Vagina (tissue), 2 donors: ENCODE results near the gene DHFR. TPM values are rescaled to one million over a fixed set of nuclear protein-coding genes. Genes with fewer than 3 reads are reported as not detected.
"Not testable (repeated sequence)": the region's sequence is repeated elsewhere in the genome, so short reads cannot be mapped to it uniquely, and the experiment has no call there.

Experiments
- DNase-seq, 2 donors: peaks; one replicate each; pipeline ENCODE4 v3.0.0-alpha.2; 2017; ENCODE audit errors: extremely low spot score in 2 of 2
- H3K27ac ChIP-seq: fragments of 200-600 bp; sonication (generic); one replicate; pipeline ENCODE4 v1.5.1; 2019
- H3K27me3 ChIP-seq: fragments of 200-600 bp; sonication (generic); one replicate; pipeline ENCODE4 v1.5.1; 2019
- H3K36me3 ChIP-seq, 2 donors: fragments of 200-600 bp; sonication (generic); one replicate each; pipeline ENCODE4 v1.5.1; 2017 to 2019
- H3K4me1 ChIP-seq: fragments of 200-600 bp; sonication (generic); one replicate; pipeline ENCODE4 v1.5.1; 2019
- H3K4me3 ChIP-seq, 2 donors: fragments of 200-600 bp; sonication (generic); 1 replicate in 1 of 2; 2 replicates in 1 of 2; pipeline ENCODE4 v1.5.1; 2016 to 2019
- H3K9me3 ChIP-seq: fragments of 200-600 bp; sonication (generic); one replicate; pipeline ENCODE4 v1.5.1; 2019
- CTCF ChIP-seq, 3 experiments: fragments of 450-650 bp in 2 of 3; fragments of 200-600 bp in 1 of 3; sonication (generic) in 1 of 3; IDR thresholded peaks; one replicate each; pipeline ENCODE4 v1.5.1; 2017 to 2019; ENCODE audit warnings: antibody characterized with exemption in 3 of 3, mild to moderate bottlenecking in 2 of 3, moderate library complexity in 2 of 3
- POLR2A ChIP-seq, 2 donors: fragments of 450-650 bp; IDR thresholded peaks; one replicate each; pipeline ENCODE4 v1.6.1; 2017; ENCODE audit warnings: antibody characterized with exemption in 2 of 2, mild to moderate bottlenecking in 2 of 2, moderate library complexity in 2 of 2
- POLR2AphosphoS5 ChIP-seq, 2 donors: sonication (generic); formaldehyde crosslinking; IDR thresholded peaks; one replicate each; pipeline ENCODE4 v1.9.0; 2017; ENCODE audit warnings: antibody characterized with exemption in 2 of 2, mild to moderate bottlenecking in 2 of 2, low read depth in 1 of 2; ENCODE audit not compliant: insufficient read depth in 1 of 2
- intact Hi-C: fragments of 100-400 bp; cut with DNase I; formaldehyde crosslinking; loops from one replicate; pipeline ENCODE4 v1.15.1; 2023
- total RNA-seq: library from RNA; depleted of rRNA; stranded (reverse); fragments of >200 nt; gene quantifications from one replicate; pipeline ENCODE4 v1.2.3, GENCODE V29; 2016

Gene DHFR
- total RNA-seq, 1 donor from 2014 or later = 6.6 TPM

DNA sequence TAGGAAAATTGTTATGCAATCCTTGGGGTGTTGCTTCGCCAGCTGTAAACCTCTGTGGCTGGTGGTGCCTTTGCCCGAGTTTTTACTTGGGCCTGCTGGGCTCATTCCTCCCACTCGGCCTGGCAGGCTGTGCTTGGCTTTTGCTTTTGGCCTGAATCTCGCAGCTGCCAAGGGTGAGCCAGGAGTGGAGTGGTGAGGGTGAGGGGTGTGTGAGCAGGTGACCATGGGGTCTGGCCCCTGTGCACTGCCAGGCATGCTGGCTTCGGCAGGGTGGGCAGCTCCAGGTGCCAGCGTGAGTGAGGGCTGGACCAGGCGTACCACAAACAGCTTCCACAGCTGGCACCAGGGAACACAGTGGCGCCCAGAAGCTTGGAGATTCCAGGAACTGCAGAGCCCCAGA lies 12.6 kb upstream of the DHFR start:
- TF ChIP-seq CTCF (IDR thresholded peaks at IDR 0.05) (no peak), POLR2A (IDR thresholded peaks at IDR 0.05) (no peak), POLR2AphosphoS5 (IDR thresholded peaks at IDR 0.05; ENCODE audit: insufficient read depth in 1 of 2, low read depth in 1 of 2) (no peak)
- H3K4me3 ChIP-seq = no peak overlapping the region
- no peaks in the 10 kb centered on the region for H3K4me1 ChIP-seq
- DNase-seq = no peak
- intact Hi-C loops = loop anchor here (10.0 kb wide), 1 partner anchor 573 kb away; no protein-coding TSS in a partner anchor
- no peaks in the 10 kb centered on the region for H3K9me3 ChIP-seq
- H3K36me3 ChIP-seq = peaks cover 0 to 28% of the 10 kb centered on the region in 2 donors
- H3K27ac ChIP-seq = no peak overlapping the region
- no peaks in the 10 kb centered on the region for H3K27me3 ChIP-seq

- no peaks in the 10 kb centered on the region for H3K27me3 ChIP-seq
- H3K27ac ChIP-seq = no peak overlapping the region
- TF ChIP-seq POLR2A (IDR thresholded peaks at IDR 0.05) (no peak), CTCF (IDR thresholded peaks at IDR 0.05) (no peak), POLR2AphosphoS5 (IDR thresholded peaks at IDR 0.05; ENCODE audit: insufficient read depth in 1 of 2, low read depth in 1 of 2) (no peak)
- no peak overlapping the region for H3K4me3 ChIP-seq
- H3K36me3 ChIP-seq = peaks cover 0 to 34% of the 10 kb centered on the region in 2 donors
- DNase-seq = no peak
- intact Hi-C loops = loop anchor here (10.0 kb wide), 1 partner anchor 570 kb away; no protein-coding TSS in a partner anchor
- no peaks in the 10 kb centered on the region for H3K9me3 ChIP-seq
- no peaks in the 10 kb centered on the region for H3K4me1 ChIP-seq
These were observed 10.3 kb upstream of the DHFR start for GRCh38 chr5:80665057-80665456.

GRCh38 chr5:80662108-80662507 lies 7.3 kb upstream of the DHFR start:
- intact Hi-C loops = loop anchor here (10.0 kb wide), 1 partner anchor 567 kb away; no protein-coding TSS in a partner anchor
- no peak for TF ChIP-seq POLR2A (IDR thresholded peaks at IDR 0.05)
- no peak for TF ChIP-seq POLR2AphosphoS5 (IDR thresholded peaks at IDR 0.05; ENCODE audit: insufficient read depth in 1 of 2, low read depth in 1 of 2)
- no peak for TF ChIP-seq CTCF (IDR thresholded peaks at IDR 0.05)
- H3K36me3 ChIP-seq = peaks cover 0 to 59% of the 10 kb centered on the region in 2 donors
- no peaks in the 10 kb centered on the region for H3K4me1 ChIP-seq
- no peak overlapping the region for H3K27ac ChIP-seq
- H3K4me3 ChIP-seq = no peak overlapping the region
- no peaks in the 10 kb centered on the region for H3K9me3 ChIP-seq
- DNase-seq = no peak
- no peaks in the 10 kb centered on the region for H3K27me3 ChIP-seq

GRCh38 chr5:80660661-80661060 lies 5.9 kb upstream of the DHFR start:
- intact Hi-C loops = loop anchor here (10.0 kb wide), 1 partner anchor 566 kb away; no protein-coding TSS in a partner anchor
- peaks cover 0 to 53% of the 10 kb centered on the region in 2 donors for H3K36me3 ChIP-seq
- H3K27me3 ChIP-seq, H3K9me3 ChIP-seq, H3K27ac ChIP-seq, DNase-seq, H3K4me1 ChIP-seq, H3K4me3 ChIP-seq: not testable (repeated sequence)

- H3K9me3 ChIP-seq = no peaks in the 10 kb centered on the region
- TF ChIP-seq POLR2AphosphoS5 (IDR thresholded peaks at IDR 0.05; ENCODE audit: insufficient read depth in 1 of 2, low read depth in 1 of 2) (no peak), CTCF (IDR thresholded peaks at IDR 0.05) (no peak), POLR2A (IDR thresholded peaks at IDR 0.05) (no peak)
- H3K4me1 ChIP-seq = peaks cover 10% of the 10 kb centered on the region
- H3K4me3 ChIP-seq = no peak overlapping the region
- no peak overlapping the region for H3K27ac ChIP-seq
- DNase-seq = no peak
- no peaks in the 10 kb centered on the region for H3K27me3 ChIP-seq
- peaks cover 0 to 40% of the 10 kb centered on the region in 2 donors for H3K36me3 ChIP-seq
- intact Hi-C loops = no loop called here
These were observed 4.3 kb upstream of the DHFR start for GRCh38 chr5:80659106-80659505.
